ENCODE data around the gene FNDC3B. TPM values are rescaled to one million over a fixed set of nuclear protein-coding genes. Genes with fewer than 3 reads are reported as not detected.
A peak's percentile ranks its signal among the peaks of the same experiment; 100 is the strongest.

Gene FNDC3B
- total RNA-seq, 1 donor: 221 TPM

DNA sequence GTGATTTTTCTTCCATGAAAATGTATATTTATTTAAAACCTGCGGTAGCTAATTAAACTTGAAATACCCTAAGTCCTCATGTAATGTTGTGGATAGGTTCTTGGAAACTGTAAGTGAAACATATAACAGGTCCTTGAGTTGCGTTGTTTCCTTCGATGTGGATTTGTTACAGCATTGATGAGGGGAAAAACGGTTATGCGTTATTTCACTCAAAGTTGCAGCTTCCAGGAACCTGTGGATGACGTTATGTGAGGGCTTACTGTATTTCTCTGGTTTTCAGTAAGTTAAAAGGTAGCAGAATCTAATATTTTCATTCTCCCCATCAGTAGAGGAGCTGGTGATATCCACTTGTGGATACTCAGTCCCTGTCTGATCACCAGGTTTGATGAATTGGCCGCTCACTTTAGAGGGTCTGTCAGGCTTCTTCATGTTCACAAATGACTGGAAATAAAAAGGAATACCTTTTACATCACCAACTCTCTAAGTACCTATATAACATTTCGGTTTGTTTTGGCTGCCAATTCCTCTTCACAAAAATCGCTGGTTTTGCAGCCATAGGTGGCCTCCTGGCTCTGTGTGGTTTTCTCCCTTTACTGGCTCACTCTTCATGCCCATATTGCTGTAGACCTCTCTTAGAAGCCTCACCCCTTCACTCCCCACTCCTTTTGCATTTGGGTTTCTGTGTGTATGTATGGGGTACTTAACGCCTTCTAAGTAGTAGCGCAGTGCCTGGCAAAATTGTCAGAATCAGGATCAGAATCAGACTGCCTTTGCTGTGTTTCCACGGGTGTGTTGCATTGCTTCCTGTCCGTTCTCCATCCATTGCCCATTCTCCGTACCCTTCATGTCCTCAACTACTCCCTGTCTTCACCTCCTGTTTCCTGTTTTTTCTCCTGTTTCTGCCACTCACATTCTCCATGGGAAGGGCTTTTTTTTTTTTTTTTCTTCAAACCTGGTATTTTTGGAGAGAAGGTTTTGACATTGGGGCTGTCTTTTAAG lies 112.6 kb downstream of the FNDC3B start:
- TF ChIP-seq, protein P1, sequence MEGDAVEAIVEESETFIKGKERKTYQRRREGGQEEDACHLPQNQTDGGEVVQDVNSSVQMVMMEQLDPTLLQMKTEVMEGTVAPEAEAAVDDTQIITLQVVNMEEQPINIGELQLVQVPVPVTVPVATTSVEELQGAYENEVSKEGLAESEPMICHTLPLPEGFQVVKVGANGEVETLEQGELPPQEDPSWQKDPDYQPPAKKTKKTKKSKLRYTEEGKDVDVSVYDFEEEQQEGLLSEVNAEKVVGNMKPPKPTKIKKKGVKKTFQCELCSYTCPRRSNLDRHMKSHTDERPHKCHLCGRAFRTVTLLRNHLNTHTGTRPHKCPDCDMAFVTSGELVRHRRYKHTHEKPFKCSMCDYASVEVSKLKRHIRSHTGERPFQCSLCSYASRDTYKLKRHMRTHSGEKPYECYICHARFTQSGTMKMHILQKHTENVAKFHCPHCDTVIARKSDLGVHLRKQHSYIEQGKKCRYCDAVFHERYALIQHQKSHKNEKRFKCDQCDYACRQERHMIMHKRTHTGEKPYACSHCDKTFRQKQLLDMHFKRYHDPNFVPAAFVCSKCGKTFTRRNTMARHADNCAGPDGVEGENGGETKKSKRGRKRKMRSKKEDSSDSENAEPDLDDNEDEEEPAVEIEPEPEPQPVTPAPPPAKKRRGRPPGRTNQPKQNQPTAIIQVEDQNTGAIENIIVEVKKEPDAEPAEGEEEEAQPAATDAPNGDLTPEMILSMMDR (IDR thresholded peaks at IDR 0.05; ENCODE audit: insufficient read depth, low read depth, low read length): no peak
- no peak overlapping the region for H3K4me3 ChIP-seq (ENCODE audit: low read depth, low read length)
- DNase-seq (ENCODE audit: low read depth): no peak

- DNase-seq (ENCODE audit: low read depth): peak; percentile 77
- H3K4me3 ChIP-seq (ENCODE audit: low read depth, low read length): peak overlapping the region; percentile 1
- TF ChIP-seq, protein P1 (IDR thresholded peaks at IDR 0.05; ENCODE audit: insufficient read depth, low read depth, low read length): no peak
These were observed 113.5 kb downstream of the FNDC3B start for GRCh38 chr3:172152874-172153273.

DNA sequence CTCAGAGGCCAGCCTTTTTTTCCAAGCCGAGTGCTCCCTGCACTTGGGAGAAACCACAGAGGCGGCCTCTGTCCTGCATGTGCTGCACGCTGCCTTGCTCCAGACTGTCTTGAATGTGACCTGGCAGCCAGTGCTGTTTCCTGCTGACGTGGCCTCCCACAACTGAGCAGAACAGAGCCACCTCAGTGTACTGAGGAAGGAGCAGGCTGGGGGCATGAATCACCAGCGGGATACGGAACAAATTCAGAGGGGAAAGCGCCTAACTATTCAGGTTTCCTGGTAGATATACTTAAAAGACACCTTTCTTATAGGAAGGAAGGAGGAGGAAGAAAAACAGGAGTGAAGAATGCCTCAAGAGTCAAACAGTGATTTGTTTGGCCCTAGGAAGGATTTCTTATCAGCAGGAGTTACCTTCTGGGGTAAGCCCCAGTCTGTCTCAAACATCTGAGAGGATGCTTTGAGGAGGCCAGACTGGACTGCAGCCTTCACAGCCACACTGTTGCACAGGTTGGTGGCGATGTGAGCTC lies 114.0 kb downstream of the FNDC3B start:
- DNase-seq (ENCODE audit: low read depth): peak; percentile 99
- TF ChIP-seq, protein P1 (IDR thresholded peaks at IDR 0.05; ENCODE audit: insufficient read depth, low read depth, low read length): no peak
- no peak overlapping the region for H3K4me3 ChIP-seq (ENCODE audit: low read depth, low read length)

DNA sequence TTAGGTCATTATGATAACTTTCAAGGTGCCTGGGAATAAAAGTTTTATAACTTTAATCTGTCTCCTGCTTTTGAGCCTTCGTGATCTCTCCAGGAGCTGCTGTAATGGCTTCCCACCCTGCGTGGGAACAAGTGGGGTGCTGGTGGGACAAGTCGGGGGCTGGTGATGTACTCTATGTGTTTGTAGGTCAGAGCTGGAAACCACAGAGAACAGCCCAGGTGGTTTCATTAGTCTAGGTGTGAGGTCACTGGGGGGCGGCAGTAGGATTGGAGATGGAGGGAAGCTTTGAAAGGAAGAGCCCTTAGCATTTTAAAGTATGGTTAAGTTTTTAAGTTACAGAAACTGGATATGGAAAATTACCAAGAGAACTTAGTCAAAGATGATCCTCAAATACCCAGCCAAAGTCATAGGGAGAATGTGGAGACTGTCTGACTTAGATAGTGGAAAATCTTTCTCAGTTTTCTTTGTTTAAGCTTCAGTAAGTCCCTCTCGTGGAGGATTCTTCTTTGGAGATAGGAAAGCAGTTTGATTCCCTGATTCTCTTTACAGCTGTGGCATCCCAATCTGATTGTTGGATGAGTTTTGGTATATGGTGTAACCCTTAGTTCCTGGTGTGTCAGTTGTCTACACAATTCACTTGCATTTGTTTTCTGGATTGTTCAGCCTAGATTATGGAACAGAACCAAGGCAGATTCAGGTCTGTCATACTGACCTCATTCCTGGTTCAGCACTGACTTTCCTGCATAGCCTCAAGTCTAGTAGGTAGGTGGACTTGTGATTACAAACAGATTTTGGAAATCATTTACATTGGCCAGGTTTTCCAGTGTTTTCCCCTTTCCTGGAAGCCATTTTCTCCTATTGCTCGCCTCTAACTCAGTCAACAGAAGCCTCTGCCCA lies 115.6 kb downstream of the FNDC3B start:
- no peak overlapping the region for H3K4me3 ChIP-seq (ENCODE audit: low read depth, low read length)
- DNase-seq (ENCODE audit: low read depth): no peak
- TF ChIP-seq, protein P1 (IDR thresholded peaks at IDR 0.05; ENCODE audit: insufficient read depth, low read depth, low read length): no peak

- DNase-seq (ENCODE audit: low read depth): no peak
- TF ChIP-seq, protein P1 (IDR thresholded peaks at IDR 0.05; ENCODE audit: insufficient read depth, low read depth, low read length): no peak
- H3K4me3 ChIP-seq (ENCODE audit: low read depth, low read length): no peak overlapping the region
These were observed 116.7 kb downstream of the FNDC3B start for GRCh38 chr3:172155897-172156585.

DNA sequence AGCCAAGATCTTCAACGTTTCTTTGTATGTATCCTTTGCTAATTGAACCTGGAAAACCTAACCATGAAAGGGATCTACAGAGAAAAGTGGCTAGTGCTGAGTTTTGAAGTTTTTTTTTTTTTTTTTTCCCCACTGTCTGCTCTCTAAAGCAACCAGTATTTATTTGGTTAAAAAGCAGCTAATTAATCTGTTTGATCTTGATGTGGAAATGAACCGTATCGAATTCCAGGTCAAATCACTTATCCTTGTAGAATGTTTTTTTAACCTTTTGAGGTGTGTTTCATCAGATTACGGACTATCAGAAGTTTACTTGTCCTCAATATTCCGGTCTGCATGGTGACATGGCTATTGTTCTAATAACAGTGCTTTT lies 117.2 kb downstream of the FNDC3B start:
- TF ChIP-seq, protein P1 (IDR thresholded peaks at IDR 0.05; ENCODE audit: insufficient read depth, low read depth, low read length): no peak
- H3K4me3 ChIP-seq (ENCODE audit: low read depth, low read length): no peak overlapping the region
- DNase-seq (ENCODE audit: low read depth): no peak
